ENCODE results near the gene NUSAP1.
"Not testable (repeated sequence)": the region's sequence is repeated elsewhere in the genome, so short reads cannot be mapped to it uniquely, and the experiment has no call there.

The NUSAP1 gene

DNA sequence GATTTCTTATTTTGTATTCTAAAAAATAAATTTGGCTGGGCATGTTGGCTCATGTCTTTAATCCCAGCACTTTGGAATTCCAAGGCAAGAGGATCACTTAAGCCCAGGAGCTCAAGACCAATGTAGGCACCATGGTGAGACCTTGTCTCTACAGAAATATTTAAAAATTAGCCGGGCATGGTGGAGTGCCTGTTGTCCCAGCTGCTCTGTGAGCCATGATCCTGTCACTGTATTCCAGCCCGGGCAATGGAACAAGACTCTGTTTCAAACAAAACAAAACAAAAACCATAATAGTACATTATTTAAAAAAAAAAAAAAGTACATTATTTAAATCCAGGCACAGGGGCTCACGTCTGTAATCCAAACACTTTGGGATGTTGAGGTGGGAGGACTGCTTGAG, 78.8 kb downstream of the NUSAP1 start:
- in situ Hi-C loops (cut with MboI; ENCODE audit: low sequenced_read_pairs), result no loop called here

DNA sequence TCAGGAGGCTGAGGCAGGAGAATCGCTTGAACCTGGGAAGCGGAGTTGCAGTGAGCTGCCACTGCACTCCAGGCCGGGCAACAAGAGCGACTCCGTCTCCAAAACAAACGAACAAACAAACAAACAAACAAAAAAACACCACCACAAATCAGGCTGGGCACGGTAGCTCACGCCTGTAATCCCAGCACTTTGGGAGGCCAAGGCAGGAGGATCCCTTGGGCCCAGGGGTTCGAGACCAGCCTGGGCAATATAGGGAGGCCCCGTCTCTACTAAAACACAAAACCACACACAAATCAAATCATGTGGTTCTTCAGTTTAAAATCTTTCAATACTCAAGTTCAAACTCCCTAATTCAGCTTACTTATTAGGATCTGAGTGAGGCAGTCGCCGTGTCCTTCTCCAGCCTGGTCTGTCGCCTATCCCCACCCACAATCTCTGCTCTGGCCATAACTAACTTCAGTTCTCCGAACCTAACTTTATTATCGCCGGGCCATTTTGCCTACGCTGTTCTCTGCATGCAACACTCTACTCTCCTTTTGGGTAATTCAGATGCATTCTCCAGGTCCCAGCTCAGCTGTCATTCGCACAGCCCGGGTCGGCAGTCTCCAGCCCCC, 83.6 kb downstream of the NUSAP1 start:
- in situ Hi-C loops (cut with MboI; ENCODE audit: low sequenced_read_pairs), result no loop called here

DNA sequence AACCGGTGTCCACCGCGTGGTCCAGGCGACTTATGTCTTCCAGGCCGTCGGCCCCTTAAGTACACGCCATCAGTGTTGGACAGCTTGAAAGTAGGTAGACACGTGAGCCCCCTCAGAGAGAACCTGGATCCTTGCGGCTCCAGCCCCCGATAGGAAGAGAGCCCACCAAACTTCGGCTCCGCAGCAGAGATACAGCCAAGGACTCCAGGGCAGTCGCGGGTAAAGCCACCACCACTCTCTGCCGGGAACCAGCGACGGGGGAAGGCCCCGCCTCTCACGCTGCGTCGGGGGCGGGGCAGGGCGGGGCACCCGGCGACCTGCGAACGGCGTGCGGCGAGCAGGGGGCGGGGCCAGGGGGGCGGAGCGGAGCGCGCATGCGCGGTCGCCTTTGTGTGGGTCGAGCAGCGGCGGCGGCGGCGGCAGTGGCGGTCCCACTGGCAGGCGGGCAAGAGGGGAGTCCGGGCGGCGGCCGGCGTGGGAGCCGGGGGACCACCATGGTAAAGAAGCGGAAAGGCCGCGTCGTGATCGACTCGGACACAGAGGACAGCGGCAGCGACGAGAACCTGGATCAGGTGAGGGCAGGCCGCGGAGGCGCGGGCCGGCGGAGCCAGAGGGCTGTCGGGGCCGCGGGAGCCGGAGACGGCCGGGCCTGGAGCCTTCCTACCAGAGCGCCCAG, 84.2 kb downstream of the NUSAP1 start, which contains the start of gene RTF1:
TSS of gene RTF1 (plus strand) at position 354 of the 676 bp plus-strand sequence. CDS start at position 375, 21 bp downstream.
- in situ Hi-C loops (cut with MboI; ENCODE audit: low sequenced_read_pairs), result no loop called here

DNA sequence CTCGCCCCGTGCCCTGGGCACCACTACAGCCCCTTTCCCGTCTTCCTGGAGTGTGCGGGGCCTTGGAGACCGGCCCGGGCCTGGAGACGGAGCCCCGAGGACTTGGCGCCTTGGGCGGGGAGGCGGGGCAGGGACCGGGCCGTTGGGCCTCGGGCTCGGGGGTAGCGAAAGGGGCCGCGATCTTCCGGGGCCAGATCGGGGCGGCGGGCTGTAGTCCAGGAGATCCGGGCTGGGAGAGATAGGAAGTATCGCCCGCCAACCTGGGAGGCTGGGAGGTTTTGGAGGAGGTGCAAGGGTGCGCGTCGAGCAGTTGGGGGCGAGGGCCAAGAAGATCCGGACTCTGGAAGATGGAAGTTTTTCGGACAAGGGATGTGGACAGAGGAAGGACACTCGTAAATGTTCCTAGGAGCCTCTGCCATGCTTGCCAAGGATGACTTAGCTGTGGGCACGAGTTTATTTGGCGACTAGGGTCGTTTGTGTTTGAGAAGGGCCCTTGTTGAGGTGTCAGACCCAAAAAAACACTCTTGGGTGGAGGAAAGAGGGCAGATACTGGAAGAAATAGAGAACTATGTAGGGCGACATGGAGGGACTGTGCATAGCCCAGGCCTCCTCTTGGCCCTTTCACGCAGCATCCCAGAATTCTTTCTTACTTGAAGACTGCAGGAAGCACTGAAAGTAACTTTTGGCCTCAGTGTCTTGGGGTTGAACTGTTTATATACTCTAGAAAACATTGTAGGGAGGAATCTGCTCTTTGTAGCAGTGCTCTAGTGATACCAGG, 84.9 kb downstream of the NUSAP1 start:
- in situ Hi-C loops (cut with MboI; ENCODE audit: low sequenced_read_pairs), result no loop called here

DNA sequence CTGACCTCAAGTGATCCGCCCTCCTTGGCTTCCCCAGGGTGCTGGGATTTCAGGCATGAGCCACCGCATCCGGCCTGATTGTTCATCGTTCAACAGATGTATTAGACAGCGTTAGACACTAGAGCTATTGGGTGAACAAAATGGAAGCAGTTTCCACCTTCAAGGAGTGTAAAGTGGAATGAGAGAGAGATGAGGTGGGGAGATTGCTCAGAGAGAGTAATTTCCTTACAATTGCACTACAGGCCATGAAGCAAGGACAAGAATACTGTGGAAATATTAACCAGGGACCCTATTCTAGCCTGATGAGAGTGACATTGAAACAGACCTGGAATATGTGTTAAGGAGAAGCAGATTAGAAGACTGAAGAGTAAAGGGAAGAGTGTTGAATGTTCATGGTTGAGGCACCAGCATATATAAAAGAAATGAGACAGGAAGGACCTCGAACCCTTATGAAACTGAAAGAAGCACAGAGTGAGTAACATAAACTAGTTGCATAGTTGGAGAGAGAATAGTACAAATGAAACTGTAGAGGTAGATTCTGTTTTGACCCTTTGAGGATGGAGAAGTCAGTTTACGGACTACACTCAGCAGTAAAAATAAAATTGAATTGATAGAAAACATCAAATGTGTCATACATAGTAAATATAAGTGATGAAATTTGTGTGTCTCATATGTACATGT, 91.4 kb downstream of the NUSAP1 start:
- in situ Hi-C loops (cut with MboI; ENCODE audit: low sequenced_read_pairs), result no loop called here

DNA sequence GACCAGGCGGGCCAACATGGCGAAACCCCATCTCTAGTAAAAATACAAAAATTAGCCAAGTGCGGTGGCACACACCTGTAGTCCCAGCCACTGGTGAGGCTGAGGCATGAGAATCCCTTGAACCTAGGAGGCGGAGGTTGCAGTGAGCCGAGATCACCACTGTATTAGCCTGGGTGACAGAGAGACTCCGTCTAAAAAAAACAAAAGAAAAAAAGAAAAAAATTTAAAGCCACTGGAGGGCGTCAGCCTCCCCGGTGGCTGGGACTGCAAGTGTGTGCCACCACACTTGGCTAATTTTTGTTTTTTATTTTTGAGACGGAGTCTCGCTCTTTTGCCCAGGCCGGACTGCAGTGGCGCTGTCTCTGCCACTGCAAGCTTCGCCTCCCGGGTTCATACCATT, 92.1 kb downstream of the NUSAP1 start:
- in situ Hi-C loops (cut with MboI; ENCODE audit: low sequenced_read_pairs), result no loop called here

DNA sequence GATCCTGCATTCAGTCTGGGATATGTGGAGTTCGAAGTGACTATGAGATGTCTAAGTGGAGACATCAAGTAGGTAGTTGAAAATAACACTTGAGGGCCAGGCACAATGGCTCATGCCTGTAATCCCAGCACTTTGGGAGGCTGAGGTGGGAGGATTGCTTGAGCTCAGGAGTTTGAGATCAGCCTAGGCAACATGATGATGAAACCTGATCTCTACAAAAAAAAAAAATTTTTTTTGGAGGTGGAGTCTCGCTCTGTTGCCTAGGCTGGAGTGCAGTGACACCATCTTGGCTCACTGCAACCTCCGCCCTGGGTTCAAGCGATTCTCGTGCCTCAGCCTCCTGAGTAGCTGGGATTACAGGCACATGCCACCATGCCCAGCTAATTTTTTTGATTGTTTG, 93.2 kb downstream of the NUSAP1 start:
- in situ Hi-C loops (cut with MboI; ENCODE audit: low sequenced_read_pairs), result not testable (repeated sequence)

DNA sequence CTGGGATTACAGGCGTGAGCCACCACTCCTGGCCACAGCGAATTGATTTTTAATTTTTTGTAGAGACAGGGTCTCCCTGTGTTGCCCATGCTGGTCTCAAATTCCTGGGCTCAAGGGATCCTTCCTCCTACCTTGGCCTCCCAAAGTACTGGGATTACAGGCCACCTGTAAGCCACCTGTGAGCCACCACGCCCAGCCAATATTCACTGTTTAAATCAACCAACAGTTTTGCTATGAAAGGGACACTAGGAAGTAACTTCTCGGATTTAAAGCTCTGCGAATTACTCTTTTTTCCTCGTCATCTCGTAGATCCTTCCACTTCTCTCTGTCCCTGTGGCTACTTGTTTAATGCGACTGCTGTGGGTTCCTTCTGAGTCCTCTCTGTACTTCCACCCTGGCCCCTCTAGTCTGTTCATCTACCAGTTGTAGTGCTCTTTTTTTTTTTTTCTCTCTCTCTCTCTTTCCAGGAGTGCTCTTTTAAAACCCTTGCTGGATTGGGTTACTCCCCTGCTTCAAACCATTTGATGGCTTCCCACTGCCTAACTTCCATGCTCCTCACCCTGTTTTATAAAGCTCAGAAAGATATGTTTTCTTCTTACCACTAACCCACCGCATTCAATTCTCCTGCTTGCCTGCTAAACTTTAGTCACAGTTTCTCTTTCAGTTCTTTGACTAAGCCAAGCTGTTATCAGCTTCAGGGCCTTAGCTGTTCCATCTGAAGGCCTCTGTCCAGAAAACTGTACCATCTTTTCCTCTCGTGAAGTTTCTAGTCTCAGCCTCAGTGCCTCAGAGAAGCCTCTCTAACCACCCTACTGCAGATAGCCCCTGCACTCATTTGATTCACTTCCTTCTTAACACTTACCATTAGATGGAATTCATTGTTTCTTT, 96.6 kb downstream of the NUSAP1 start:
- in situ Hi-C loops (cut with MboI; ENCODE audit: low sequenced_read_pairs), result no loop called here
